GM12801 (cell line): Measurements from ENCODE around the gene RRP15.

Experiments used
- TF ChIP-seq, protein P1 (sequence below): IDR thresholded peaks from one replicate; pipeline ENCODE4 v1.5.1; 2011; ENCODE audit warnings: control low read depth; ENCODE audit not compliant: insufficient read length; ENCODE audit errors: extremely low read depth

Gene RRP15

DNA sequence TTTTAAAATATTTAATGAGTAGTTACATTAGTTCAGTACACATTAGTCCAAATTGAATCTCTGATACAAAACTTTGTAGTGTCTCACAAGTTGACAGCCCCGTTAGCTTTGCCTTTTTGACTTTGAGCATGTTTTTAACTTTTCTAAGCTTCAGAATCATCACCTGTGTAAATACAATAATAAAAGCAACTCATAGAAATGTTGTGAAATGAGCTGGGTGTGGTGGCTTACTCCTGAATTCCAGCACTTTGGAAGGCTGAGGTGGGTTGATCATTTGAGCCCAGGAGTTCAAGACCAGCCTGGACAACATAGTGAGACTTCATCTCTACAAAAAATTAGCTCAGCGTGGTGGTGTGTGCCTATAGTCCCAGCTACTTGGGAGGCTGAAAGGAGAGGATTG lies 11.1 kb downstream of the RRP15 start:
- TF ChIP-seq, protein P1, sequence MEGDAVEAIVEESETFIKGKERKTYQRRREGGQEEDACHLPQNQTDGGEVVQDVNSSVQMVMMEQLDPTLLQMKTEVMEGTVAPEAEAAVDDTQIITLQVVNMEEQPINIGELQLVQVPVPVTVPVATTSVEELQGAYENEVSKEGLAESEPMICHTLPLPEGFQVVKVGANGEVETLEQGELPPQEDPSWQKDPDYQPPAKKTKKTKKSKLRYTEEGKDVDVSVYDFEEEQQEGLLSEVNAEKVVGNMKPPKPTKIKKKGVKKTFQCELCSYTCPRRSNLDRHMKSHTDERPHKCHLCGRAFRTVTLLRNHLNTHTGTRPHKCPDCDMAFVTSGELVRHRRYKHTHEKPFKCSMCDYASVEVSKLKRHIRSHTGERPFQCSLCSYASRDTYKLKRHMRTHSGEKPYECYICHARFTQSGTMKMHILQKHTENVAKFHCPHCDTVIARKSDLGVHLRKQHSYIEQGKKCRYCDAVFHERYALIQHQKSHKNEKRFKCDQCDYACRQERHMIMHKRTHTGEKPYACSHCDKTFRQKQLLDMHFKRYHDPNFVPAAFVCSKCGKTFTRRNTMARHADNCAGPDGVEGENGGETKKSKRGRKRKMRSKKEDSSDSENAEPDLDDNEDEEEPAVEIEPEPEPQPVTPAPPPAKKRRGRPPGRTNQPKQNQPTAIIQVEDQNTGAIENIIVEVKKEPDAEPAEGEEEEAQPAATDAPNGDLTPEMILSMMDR, result no peak

DNA sequence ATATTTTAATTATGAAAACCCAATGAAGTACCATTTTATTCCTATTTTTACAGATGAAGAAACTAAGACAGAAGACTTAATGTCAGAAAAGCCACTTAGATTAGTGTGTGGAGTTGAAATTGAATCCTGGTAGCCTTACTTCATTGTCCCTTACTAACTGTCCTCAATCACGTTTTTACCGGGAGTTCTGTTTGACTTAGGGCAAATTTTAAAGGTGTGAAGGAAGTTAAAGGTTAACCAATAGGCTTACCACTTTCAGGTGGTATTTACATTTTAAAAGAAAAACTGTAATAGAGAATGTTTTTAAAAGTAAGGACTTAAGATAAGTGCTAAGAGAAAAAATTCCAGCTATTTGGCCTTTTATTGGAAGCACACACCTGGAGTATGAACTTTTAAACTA lies 12.4 kb downstream of the RRP15 start:
- TF ChIP-seq, protein P1, result no peak

DNA sequence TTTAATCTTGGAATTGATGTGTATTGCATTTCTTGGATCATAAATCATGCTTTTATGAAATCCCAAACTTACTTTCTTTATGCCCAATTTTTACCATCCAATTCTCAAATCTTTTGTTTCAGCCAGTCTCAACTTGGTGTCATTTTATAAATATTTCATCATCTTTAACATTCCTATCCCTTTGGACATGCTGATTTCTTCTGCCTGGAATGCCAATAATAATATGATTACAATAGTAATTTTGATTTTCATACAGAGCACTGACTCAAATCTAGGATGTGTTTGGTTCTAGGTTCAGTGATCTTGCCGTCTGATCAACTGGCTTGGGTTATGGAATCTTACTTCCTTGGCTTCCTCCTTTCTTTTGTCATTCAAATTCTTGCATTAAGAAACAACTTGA lies 12.8 kb downstream of the RRP15 start:
- TF ChIP-seq, protein P1, result no peak

DNA sequence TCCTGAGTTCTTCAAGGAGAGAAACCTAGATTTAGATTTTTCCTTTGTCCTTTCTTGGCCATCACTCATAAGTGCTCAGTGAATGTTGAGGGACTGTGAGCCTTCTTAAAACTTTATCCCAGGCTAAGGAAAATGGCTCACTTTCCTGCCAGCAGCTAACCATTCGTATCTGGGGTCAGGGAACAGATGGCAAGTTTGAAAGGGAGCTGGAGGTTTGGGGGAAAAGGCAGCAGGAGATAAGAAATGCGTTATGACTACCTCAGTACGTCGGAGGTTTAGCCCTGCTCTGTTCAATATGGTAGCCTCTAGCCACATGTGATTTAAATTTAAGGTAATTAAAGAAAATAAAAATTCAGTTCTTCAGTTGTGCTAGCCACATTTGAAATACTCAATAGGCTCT lies 13.3 kb downstream of the RRP15 start:
- TF ChIP-seq, protein P1, result no peak

DNA sequence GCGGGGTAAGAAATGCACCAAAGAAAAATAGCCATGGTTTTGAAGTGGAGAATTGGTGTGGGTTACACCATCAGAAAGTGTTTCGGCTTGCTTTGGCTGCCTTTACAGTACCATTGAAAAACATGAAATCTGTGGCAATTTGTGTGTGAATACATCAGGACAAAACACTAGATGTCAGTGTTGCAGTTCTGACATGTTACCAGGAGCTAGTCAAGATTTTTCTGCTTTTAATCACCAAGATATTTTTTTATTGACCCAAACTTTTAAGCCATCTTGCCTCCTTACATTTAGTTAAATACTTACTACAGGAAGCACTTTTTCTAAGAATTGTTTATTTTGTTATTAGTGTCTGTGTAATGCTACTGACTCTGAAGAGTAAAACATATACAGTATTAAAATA lies 14.3 kb downstream of the RRP15 start:
- TF ChIP-seq, protein P1, result no peak

DNA sequence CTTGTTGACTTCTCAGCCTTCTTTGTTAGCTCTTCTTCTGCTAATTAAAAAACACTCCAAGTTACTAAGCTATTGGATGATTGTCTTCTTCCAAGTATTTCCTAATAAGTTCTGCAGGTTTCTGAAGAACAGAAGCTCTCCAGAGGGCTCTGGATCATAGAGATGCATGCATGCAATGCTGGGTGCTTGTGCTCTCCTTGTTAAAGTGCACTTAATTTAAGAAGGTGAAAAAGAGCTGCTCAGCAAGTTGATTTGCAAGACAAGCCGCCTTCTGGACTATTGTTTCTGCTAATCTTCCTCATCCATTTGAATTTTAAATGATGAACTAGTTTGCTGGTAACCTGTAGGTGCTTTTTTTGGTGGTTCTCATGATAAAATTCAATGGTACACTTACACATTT lies 16.1 kb downstream of the RRP15 start:
- TF ChIP-seq, protein P1, result no peak

DNA sequence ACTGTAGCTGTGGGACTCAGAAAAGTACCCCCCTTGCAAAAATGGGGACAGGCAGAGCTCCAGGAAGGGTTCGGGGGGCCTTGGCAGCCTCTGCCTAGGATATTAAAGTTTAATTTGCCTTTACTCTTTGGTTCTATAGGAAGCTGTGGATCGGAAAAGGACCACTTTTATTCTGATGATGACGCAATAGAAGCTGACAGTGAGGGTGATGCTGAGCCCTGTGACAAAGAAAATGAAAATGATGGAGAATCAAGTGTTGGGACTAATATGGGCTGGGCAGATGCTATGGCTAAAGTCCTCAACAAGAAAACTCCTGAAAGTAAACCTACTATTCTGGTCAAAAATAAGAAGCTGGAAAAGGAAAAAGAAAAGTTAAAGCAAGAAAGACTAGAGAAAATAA lies 17.1 kb downstream of the RRP15 start:
- TF ChIP-seq, protein P1, result no peak
